KMS-11 (cell line): ENCODE data around the gene C5orf24.
"Not testable (repeated sequence)": the region's sequence is repeated elsewhere in the genome, so short reads cannot be mapped to it uniquely, and the experiment has no call there.

Source experiments
- H2AFZ ChIP-seq: fragments of 200-600 bp; sonication (generic); 2 replicates; pipeline ENCODE4 v1.6.1; 2016; ENCODE audit warnings: antibody characterized with exemption, mixed run types, low read depth
- H3K27ac ChIP-seq: fragments of 200-600 bp; sonication (generic); 2 replicates; pipeline ENCODE4 v1.6.1; 2016; ENCODE audit warnings: mild to moderate bottlenecking, mixed run types
- H3K27me3 ChIP-seq: fragments of 200-600 bp; sonication (generic); 2 replicates; pipeline ENCODE4 v1.6.1; 2017; ENCODE audit warnings: mild to moderate bottlenecking, low read depth, mixed run types, moderate library complexity; ENCODE audit not compliant: insufficient read depth
- H3K36me3 ChIP-seq: fragments of 200-600 bp; sonication (generic); 2 replicates; pipeline ENCODE4 v1.6.1; 2017; ENCODE audit warnings: mild to moderate bottlenecking, mixed run types; ENCODE audit not compliant: insufficient read depth
- H3K4me1 ChIP-seq: fragments of 200-600 bp; sonication (generic); 2 replicates; pipeline ENCODE4 v1.6.1; 2016; ENCODE audit warnings: mild to moderate bottlenecking, low read depth, mixed run types; ENCODE audit not compliant: poor library complexity, severe bottlenecking
- H3K4me2 ChIP-seq: fragments of 200-600 bp; sonication (generic); 2 replicates; pipeline ENCODE4 v1.7.0; 2016; ENCODE audit warnings: mild to moderate bottlenecking, mixed run types
- H3K4me3 ChIP-seq: fragments of 200-600 bp; sonication (generic); IDR thresholded peaks from 2 replicates; pipeline ENCODE4 v1.6.1; 2017; ENCODE audit warnings: low read depth, low read length, mixed read lengths; ENCODE audit not compliant: insufficient read depth
- H3K79me2 ChIP-seq: fragments of 200-600 bp; sonication (generic); 2 replicates; pipeline ENCODE4 v1.6.1; 2016; ENCODE audit warnings: low read depth, mixed run types; ENCODE audit not compliant: insufficient read depth
- H3K9ac ChIP-seq: fragments of 200-600 bp; sonication (generic); 2 replicates; pipeline ENCODE4 v1.6.1; 2016; ENCODE audit warnings: mild to moderate bottlenecking, mixed run types
- H4K20me1 ChIP-seq: fragments of 200-600 bp; sonication (generic); 2 replicates; pipeline ENCODE4 v1.6.1; 2016; ENCODE audit warnings: mild to moderate bottlenecking, mixed run types; ENCODE audit not compliant: insufficient read depth
- TF ChIP-seq, protein P1 (sequence below): fragments of 200-600 bp; sonication (generic); conservative IDR thresholded peaks from 2 replicates; pipeline ENCODE4 v1.6.1; 2017; ENCODE audit warnings: low read depth, mild to moderate bottlenecking, antibody characterized with exemption, low read length, moderate library complexity, mixed read lengths

C5orf24 gene

GRCh38 chr5:134845335-134845851 is 375 bp upstream of the C5orf24 start:
- Histone ChIP-seq H3K27me3 (no peaks in the 10 kb centered on the region), H4K20me1 (no peaks in the 10 kb centered on the region), H3K27ac (peak overlapping the region; percentile 92), H3K79me2 (peaks cover 43% of the 10 kb centered on the region), H3K4me3 (no peak overlapping the region), H3K4me2 (peak overlapping the region; percentile 77), H3K9ac (peak overlapping the region; percentile 93), H3K36me3 (no peaks in the 10 kb centered on the region; the same call in 1 of the 2 replicates), H3K4me1 (peaks cover 28% of the 10 kb centered on the region), H2AFZ (peak overlapping the region; percentile 48)
- TF ChIP-seq, protein P1, sequence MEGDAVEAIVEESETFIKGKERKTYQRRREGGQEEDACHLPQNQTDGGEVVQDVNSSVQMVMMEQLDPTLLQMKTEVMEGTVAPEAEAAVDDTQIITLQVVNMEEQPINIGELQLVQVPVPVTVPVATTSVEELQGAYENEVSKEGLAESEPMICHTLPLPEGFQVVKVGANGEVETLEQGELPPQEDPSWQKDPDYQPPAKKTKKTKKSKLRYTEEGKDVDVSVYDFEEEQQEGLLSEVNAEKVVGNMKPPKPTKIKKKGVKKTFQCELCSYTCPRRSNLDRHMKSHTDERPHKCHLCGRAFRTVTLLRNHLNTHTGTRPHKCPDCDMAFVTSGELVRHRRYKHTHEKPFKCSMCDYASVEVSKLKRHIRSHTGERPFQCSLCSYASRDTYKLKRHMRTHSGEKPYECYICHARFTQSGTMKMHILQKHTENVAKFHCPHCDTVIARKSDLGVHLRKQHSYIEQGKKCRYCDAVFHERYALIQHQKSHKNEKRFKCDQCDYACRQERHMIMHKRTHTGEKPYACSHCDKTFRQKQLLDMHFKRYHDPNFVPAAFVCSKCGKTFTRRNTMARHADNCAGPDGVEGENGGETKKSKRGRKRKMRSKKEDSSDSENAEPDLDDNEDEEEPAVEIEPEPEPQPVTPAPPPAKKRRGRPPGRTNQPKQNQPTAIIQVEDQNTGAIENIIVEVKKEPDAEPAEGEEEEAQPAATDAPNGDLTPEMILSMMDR = no peak

DNA sequence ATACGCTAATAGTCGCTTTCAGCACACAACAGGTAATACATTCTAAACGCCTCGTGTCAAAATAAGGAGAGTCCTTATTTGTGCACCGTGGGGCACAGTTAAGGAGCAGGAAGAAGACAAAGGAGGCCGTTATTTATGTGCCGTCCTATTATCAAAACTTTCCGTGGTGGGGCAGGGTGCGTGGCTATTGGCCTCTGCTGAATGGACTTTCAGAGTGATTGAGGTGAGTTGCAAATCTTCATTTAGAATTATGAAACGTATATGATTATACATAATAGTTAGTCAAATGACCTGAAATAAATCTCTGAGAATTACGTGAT is 833 bp downstream of the C5orf24 start:
- Histone ChIP-seq H3K4me2 (peak overlapping the region; percentile 77), H2AFZ (peak overlapping the region; percentile 48), H3K36me3 (no peaks in the 10 kb centered on the region; the same call in 1 of the 2 replicates), H3K4me3 (no peak overlapping the region), H3K27me3 (no peaks in the 10 kb centered on the region), H3K9ac (peak overlapping the region; percentile 93), H3K79me2 (peaks cover 52% of the 10 kb centered on the region), H4K20me1 (peaks cover 6% of the 10 kb centered on the region; the same call in 1 of the 2 replicates), H3K27ac (peak overlapping the region; percentile 92), H3K4me1 (peaks cover 39% of the 10 kb centered on the region)
- TF ChIP-seq, protein P1 = no peak

GRCh38 chr5:134849434-134849933 is 3.7 kb downstream of the C5orf24 start:
- H3K36me3 ChIP-seq, H3K4me3 ChIP-seq, H2AFZ ChIP-seq, H3K4me2 ChIP-seq, H3K9ac ChIP-seq, H3K27ac ChIP-seq, H3K27me3 ChIP-seq, H4K20me1 ChIP-seq: not testable (repeated sequence)
- Histone ChIP-seq H3K4me1 (peaks cover 40% of the 10 kb centered on the region), H3K79me2 (peaks cover 64% of the 10 kb centered on the region)

DNA sequence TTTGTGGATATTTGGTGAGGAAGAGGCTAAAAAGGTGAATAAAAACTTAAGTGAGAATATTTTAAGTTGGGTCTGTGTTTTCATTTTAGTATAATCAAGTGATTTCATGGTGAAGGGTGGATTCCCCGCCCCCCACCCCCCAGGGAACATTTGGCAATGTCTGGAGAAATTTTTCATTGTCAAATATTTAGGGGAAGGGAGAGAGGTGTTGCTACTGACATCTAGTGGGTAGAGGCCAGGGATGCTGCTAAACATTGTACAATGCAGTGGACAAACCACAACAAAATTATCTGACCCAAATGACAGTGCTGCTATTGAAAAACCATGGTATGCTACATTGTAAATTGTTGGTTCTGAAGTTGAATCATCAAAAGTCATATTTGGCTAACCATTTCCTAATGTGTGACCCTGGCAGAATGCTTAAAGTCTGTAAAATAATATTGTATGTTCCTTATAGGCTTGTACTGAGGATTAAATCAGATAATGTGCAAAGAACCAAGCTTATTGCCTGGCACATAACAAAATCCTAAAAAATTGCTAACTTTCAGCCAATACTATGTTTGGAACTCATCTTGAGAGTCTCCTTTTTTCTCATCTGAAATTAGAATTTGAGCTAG is 5.6 kb downstream of the C5orf24 start:
- Histone ChIP-seq H3K27ac (no peak overlapping the region), H3K9ac (no peak overlapping the region), H3K4me3 (no peak overlapping the region), H3K4me1 (peaks cover 33% of the 10 kb centered on the region), H3K36me3 (no peaks in the 10 kb centered on the region; the same call in 1 of the 2 replicates), H4K20me1 (peaks cover 6% of the 10 kb centered on the region; the same call in 1 of the 2 replicates), H2AFZ (no peak overlapping the region), H3K79me2 (peaks cover 59% of the 10 kb centered on the region), H3K27me3 (no peaks in the 10 kb centered on the region), H3K4me2 (peak overlapping the region; percentile 10; the same call in 1 of the 2 replicates)
- TF ChIP-seq, protein P1 = no peak

GRCh38 chr5:134856465-134856864 is 10.7 kb downstream of the C5orf24 start:
- H3K4me2 ChIP-seq, H3K4me1 ChIP-seq, H3K9ac ChIP-seq, H3K4me3 ChIP-seq, H2AFZ ChIP-seq, H3K27ac ChIP-seq, H4K20me1 ChIP-seq, H3K36me3 ChIP-seq, H3K27me3 ChIP-seq: not testable (repeated sequence)
- peaks cover 13% of the 10 kb centered on the region; the same call in 1 of the 2 replicates for H3K79me2 ChIP-seq
